ENCODE data around the gene CNMD.

Gene CNMD

DNA sequence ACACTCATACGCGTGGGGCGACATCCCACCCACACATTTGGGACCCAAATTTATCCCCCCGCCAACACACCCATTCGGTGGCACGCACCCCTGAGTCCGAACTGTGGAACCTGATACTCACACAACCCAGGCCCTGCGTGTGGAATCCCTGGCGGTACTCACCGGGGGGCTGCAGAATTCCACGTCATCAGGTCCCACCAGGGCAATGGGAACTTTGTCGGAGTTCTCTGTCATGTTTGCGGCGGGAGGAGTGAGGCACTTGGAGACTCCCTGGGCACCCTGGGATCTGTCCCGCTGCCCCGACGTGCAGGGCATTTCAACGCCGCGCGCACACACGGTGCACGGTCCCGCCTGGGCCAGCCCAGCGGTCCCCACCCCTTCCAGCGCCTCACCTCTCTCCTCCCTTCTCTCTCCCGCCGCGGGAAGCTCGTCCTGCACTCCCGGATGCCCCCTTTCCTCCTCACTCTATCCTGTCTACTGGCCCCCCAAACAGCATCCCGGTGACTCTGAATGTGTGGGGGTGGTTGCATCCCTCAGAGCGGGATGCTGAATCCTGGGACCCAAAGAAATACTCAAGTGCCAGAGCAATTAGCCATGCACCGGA lies at the start of gene CNMD:
TSS of gene CNMD (minus strand) at position 353 of the 604 bp plus-strand sequence. CDS start at position 234, 119 bp downstream.
- peak in 9 of 42 donors; percentile 5 to 38 (median 21) for DNase-seq
- intact Hi-C loops (cut with DNase I), result no loop called here

DNA sequence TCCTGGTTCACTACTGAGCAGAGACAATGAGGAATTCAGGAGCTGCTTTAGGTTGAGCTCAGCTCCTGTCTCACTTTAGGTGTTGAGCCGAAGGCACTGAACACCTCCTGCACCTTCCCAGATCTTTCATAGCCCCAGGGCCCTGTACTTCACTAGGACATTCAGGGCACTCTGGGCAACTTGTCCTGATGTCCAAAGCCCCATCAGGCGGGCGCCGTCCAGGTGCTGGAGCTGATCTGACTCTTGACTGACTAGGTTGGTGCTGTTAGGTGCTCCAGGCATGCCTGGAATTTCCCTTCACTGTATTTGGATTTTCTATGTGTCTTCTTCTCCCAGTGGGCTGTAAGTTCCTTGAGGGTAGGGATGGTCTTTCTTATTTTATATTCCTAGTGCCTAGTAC lies 48.4 kb upstream of the CNMD start:
- intact Hi-C loops (cut with DNase I), result no loop called here

DNA sequence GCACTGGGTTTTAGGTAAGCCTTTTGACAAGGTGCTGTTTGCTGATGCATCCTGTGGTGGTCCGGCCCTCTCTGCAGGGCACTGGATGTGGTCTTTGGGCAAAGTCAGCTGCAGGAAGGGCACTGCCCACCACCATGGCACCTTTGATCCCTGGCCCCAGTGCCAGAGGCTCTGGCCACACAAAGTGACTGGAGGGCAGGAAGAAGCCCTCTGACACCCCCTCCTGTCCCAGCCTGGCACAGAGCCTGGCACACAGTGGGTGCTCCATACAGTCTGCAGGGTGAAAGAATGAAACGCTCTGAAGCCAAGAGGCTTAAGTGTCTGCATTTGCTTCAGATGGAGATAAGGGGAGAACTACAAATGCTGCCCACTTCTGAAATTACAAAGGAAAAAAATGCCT lies 47.6 kb upstream of the CNMD start:
- peak in 14 of 42 donors; percentile 7 to 62 (median 24) for DNase-seq
- intact Hi-C loops (cut with DNase I), result no loop called here

More for the DNA sequence above, 48.4 kb upstream of the CNMD start:
- DNase-seq, result no peak

DNA sequence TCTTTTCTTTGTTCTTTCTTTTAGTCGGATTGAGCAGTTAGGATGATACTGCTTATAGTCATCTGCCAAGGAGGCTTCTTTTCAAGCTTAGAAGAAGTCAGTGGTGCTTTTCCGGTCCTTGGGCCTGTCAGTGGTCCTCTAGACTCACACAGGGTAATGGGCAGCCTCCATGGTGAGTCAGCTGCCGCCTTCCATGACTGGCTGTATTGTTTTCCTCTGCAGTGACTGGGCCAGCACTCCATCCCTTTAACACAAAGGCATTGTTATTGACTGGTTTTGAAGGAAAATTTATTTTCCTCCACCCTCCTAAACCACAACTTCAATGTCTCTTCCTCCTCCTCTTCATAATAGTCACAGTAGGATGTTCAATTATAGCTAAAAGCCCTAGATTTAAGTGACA lies 47.1 kb upstream of the CNMD start:
- peak; percentile 31 to 91 (median 78) for DNase-seq
- intact Hi-C loops (cut with DNase I), result no loop called here

DNA sequence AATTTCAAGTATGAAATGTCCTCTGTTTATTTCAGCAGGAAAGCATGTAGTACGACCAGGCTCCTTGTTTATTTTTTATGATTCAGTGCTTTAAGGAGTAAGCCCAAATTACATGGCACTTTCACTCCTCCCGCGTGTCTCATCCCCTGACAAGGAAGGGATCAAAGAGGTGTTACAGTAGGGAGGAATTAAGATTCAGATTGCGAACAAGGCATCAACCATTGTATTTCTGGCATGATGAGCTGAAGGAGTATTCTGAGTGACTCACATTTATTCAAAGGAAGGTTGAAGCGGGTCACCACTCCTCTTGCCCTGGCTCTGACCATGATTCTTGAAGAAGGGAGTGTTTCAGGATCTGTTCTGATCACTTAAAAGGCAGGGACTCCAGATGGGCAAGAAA lies 46.1 kb upstream of the CNMD start:
- DNase-seq, result peak in 19 of 42 donors; percentile 11 to 69 (median 42)
- intact Hi-C loops (cut with DNase I), result no loop called here

DNA sequence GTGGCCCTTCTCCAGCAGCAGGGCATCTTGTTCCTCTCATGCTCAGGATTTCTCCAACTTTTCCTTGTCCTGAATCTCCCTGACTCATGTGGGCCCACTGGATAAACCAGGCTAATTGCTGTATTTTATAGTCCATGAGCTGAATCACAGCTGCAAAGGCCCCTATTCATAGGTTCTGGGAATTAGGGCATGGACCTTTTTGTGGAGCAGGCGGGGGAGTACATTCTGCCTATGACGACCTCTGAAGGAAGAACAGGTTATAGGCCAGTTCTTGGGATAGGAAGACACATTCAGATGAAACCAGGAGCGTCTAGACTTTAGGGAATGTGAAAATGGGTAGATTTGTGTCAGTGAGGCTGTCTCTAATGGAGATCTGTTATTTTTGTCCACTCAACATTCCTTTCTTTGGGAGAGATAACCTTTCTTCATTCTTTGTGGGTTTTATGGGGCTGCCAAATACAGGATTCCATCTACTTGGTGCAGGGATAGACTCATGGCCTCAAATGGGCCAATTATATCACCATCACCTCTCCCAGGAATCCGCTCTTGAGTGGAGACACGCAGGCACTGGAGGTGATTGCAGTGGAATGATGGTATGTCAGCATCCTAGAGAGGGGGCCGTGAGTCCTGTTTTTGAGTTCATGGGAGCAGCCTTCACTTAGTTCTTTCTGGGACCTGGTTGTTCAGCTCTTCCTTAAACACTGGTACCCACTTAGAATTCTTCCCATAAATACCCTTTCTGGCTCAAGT lies 45.1 kb upstream of the CNMD start:
- intact Hi-C loops (cut with DNase I), result no loop called here
- no peak for DNase-seq

DNA sequence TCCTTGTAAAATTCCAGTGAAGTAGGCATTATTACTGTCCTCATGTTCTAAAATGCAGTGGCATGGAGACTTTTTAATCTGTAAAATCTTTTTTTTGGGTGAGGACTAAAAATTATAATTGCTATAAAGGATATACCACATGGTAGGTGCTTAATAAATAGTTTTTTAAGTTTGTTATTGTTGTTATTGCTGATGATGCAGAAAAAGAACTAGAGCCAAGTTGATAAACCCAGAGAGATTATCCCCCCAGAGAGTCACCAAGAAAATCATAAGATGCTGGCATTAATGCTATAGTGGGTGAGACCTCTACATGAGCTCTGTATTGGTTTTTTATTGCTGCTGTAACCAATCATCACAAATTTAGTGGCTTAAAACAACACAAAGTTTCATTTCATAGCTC lies 44.3 kb upstream of the CNMD start:
- no peak for DNase-seq
- intact Hi-C loops (cut with DNase I), result no loop called here

DNA sequence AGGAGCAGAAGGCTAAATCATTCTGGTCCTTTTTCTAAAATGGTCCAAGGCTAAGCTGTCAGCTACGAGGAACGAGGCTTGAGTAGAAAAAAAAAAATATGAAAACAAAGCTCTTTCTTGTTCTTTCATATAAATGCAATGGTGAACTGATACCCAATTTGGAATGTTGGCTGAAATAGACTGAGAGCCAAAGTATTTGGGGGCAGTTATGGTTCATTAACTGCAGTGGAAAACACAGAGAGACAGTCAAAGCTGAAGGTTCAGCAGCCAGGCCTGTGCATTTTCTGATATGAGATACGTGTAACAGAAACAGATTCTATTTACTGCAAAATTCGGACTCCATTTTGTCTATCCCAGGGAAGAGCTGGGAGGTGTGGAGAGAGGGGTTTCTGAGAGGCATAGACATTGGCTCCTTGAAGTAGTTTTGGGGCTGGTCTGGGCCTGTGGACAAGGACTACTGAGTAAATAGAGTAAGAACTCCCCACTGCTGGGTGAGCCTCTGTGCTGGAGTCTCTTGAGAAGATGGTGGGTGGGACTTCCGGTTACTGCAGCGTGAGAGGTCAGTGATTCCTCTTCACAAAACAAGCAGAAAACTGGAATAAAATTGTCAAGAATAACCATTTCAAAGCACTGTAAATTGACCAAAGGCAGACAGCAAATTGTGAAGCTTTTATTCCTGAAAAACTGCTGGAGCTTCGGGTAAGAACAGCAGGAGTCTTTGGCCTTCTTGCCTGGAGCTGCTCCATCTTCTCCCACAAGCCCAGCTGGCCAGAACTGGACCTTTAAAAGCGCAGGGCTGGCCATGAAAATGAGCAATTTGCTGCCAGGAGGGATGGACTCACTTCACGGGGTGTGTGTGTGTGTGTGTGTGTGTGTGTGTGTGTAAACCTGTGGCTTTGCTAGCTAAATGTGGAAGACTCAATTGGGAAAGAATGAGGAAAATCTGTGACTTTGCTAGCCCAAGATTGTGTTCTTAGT lies 43.1 kb upstream of the CNMD start:
- intact Hi-C loops (cut with DNase I), result no loop called here
- DNase-seq, result peak in 3 of 42 donors; percentile 16 to 54 (median 20)

DNA sequence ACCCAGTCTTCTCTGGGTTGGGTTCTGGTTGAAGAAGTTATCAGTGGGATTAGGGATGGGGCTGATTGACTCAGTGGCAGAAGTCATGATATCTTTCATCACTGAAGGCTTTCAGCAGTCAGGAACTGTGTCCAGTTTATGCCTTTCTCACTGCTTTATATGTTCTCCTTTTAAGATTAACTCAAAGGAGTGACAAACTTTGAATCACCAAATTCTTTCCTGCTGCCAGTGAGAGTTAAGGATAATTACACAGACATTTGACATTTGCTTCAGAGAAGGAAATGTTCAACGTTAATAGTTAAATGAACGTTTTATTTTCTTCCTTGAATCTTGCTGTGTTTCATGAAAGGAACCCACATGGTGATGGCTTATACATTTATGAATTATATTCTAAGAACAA lies 41.0 kb upstream of the CNMD start:
- DNase-seq, result no peak
- intact Hi-C loops (cut with DNase I), result no loop called here

DNA sequence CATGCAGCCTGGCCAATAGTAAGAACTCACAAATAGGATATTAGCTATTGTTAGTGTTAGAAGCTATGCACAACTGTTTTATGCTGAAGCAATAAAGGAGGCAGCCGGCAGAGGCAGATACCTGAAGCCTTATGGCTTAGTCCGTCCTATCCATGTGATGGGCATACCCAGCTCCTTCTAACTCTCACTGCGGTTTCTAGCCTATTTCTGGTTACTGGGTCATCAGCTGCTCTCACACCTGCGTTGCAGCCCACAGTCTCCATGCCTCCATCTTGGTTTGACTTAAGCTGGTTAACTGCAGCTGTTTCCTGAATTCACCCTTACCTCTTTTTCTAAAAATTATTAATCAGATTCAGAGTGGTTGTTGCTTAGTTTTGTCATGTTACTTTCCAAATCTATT lies 40.5 kb upstream of the CNMD start:
- no peak for DNase-seq
- intact Hi-C loops (cut with DNase I), result no loop called here

DNA sequence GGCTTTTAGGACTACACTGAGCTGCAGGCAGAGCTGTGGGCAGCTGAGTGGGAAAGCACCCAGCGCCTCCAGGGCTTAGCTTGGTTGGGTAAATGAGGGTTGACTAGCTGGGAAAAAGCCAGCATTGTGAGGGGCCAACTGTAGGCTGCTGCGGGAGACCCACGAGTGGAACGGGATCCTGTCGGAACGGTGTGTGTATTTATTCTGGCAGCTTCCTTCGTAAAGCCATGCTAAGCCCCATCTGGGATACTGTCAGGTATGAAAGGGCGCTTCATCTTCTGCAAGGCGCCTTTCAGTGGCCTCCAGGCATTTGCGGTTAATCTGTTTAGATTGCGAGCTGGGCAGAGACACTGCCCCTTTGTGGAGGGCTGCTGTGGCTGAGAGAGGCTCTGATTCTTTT lies 39.5 kb upstream of the CNMD start:
- DNase-seq, result peak in 24 of 42 donors; percentile 5 to 59 (median 30)
- intact Hi-C loops (cut with DNase I), result no loop called here

DNA sequence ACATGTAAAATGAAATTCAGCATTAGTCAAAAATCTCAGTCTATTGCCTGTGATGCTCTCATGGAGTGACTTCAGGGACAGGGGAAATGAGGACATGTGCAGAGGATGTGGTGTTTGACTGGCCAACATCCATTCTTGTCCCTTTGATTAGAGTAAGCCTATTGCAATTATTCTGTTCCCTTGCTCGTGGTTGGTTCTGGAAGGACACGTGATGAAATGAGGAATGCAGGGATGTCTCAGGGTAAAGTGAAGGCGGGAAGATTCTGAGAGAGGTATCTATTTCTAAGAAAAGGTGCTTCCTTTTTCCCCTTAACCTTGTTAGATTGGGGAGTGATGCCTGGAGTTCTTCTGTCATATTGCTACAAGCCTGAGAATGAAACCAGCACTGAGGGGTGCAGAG lies 37.1 kb upstream of the CNMD start:
- intact Hi-C loops (cut with DNase I), result no loop called here
- DNase-seq, result no peak

DNA sequence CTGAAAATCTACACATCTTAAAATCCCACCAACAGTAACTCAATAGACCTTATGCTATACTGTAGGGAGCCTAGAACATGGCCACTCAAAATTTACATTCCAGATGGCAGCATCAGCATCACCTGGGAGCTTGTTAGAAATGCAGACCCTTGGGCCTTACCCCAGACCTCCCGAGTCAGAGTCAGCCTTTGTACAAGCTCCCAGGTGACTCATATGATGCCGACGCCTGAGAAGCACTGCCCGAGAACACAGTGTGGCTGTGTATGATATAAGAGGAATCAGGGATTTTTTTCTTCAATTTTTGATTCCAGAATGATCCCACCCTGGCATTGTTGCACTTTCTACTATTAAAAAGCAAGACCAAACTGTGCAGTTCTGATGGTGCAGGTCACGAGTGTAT lies 35.9 kb upstream of the CNMD start:
- intact Hi-C loops (cut with DNase I), result no loop called here

DNA sequence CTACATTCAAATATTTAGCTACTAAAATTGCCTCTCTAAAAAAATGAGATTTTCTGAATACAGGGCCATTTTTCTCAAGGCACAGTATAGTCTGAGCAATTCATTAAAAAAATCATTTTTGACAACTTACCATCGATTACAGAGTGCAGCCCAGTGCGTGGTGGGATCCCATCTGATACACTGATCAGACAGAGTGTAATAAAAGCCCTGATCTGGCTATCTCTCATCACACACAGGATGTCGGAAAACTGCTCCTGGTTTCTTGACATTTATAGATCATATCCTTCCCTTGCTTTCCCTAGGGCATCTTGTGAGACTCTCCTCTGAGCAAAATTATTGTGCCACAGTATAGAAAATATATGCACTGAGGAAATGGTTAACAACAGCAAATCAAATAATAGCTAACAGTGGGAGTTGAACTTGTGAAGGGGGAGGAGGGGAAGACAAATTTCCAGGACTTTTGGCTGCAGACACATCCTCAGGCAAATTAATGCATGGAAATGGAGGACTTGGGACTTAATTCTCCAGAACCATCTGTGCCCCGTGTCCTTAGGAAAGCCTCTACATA lies 28.4 kb upstream of the CNMD start:
- DNase-seq, result no peak

More for the DNA sequence above, 35.9 kb upstream of the CNMD start:
- DNase-seq, result no peak

DNA sequence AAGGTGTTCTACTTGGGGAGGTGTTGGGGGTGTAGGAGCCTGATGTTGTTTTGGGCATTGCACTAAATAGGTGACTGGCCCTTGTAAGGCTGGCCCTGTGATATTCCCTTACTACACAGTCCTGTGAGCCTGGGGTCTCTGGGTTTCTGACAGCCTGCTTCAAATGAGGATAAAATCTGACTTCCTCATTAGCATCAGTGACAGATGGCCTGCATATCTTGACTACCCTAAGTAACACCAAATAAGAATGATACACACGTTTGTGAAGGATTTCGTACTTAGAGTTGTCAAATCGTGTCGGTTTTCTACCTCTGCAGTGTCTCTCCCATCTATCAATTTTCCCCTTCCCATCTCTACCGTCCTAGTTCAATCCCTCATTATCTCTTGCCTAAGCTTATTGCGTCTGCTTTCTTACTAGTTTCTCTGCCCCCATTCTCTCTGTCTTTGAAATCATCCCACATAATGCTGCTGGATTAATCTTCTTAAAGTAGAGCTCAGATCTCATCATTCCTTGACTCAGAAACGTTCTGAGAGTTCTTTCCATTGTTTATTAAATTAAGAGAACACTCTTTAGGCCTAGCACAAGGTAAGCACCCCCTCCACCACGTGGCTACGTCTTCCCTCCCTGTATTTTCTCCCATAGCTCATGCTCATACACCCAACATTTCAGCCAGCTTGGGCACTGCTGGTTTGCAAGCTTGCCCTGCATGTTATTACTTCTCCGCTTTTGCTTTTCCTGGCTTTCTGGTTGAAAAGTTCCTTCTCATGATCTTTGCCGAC lies 26.2 kb upstream of the CNMD start:
- peak in 36 of 42 donors; percentile 14 to 77 (median 46) for DNase-seq
- intact Hi-C loops (cut with DNase I), result no loop called here

More for the DNA sequence above, 28.4 kb upstream of the CNMD start:
- intact Hi-C loops (cut with DNase I), result no loop called here

DNA sequence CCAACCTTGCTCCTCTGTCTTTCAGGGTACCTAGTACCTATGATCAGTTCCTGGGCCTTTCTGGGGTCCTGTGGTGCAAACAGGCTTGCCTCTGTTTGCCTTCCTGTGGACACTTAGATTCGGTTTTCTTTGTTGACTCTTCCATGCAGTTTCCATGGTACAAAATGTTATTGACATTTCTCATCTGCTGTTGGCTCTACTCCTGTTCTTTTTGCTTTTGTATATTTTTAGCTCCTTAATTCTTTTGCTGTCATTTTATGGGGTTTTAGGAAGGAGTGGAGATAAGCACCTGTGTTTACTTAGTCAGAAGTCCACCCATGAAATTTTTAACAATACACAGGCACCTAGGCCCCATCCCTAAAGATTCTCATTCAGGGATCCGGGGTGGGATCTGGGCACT lies 20.5 kb upstream of the CNMD start:
- intact Hi-C loops (cut with DNase I), result no loop called here
- no peak for DNase-seq

DNA sequence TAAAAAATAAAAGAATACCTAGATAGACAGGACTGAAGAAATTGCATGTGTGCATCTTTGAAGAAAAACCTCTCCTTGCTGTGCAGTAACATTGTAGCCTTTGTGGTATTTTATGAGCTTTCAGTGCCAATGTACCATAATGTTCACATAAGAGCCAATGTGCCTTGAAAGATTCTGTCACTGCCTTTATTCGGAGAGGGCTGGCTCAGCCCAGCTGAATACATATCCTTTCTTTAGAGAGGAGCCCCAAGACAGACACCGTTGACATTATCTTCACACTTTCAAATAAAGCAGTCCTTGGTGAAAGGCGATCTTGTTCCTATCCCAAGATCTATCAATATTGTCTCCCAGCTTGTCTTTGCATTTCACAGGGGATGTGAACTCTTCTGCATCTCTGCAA lies 18.5 kb upstream of the CNMD start:
- intact Hi-C loops (cut with DNase I), result no loop called here
- no peak for DNase-seq

DNA sequence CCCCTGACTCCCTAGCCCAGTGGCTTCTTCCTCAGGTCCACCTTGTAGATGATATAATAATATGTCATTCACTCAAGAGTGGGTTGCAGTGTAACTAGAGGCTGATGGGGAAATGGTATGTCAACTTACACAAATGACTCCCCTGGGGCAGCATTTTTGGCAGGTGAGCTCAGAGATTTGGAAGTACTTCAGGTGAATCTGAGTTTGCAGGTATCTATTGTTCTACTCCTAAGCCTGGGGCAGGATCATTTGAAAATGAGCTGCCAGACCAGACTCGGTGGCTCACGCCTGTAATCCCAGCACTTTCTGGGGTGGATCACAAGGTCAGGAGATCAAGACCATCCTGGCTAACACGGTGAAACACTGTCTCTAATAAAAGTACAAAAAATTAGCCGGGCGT lies 11.6 kb upstream of the CNMD start:
- DNase-seq, result no peak
- intact Hi-C loops (cut with DNase I), result no loop called here

DNA sequence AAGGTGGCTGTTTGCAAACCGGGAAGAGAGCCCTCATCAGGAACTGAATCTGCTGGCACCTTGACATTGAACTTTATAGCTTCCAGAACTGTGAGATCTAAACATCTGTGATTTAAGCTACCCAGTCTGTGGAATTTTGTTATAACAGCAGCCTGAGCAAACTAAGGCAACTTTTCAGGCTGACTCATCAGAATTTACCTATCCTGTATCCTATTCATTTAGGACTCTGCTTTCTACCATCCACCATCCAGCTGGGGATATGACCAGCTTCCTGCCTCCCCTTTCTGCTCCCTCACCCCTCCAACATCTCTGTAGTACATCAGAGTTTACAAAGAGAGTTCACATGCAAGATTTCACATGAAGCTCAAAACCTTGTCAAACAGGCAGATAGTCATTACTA lies 11.1 kb upstream of the CNMD start:
- no peak for DNase-seq
- intact Hi-C loops (cut with DNase I), result no loop called here

Data from head of caudate nucleus (tissue), 42 donors.